Type B pancreatic cell (in vitro differentiated cells): ENCODE measurements around the gene IL18. TPM values are rescaled to one million over a fixed set of nuclear protein-coding genes. Genes with fewer than 3 reads are reported as not detected.
"Not testable (repeated sequence)": the region's sequence is repeated elsewhere in the genome, so short reads cannot be mapped to it uniquely, and the experiment has no call there.

Experiments used
- DNase-seq: peaks from one replicate; pipeline ENCODE4 v3.0.0; 2021; ENCODE audit warnings: mixed read lengths; ENCODE audit not compliant: unreplicated experiment; ENCODE audit errors: extremely low spot score
- H3K27ac Mint-ChIP-seq: 2 replicates; pipeline ENCODE4 v1.8.0; 2021; ENCODE audit warnings: mild to moderate bottlenecking, mixed read lengths
- H3K27me3 Mint-ChIP-seq: 2 replicates; pipeline ENCODE4 v1.8.0; 2021; ENCODE audit warnings: mixed read lengths
- H3K36me3 Mint-ChIP-seq: 2 replicates; pipeline ENCODE4 v1.8.0; 2021; ENCODE audit warnings: mixed read lengths
- H3K4me1 Mint-ChIP-seq: one replicate; pipeline ENCODE4 v1.8.0; 2021; ENCODE audit warnings: mixed read lengths; ENCODE audit not compliant: unreplicated experiment
- H3K4me3 Mint-ChIP-seq: 2 replicates; pipeline ENCODE4 v1.8.0; 2021; ENCODE audit warnings: mild to moderate bottlenecking, mixed read lengths
- H3K9me3 Mint-ChIP-seq: 2 replicates; pipeline ENCODE4 v1.8.0; 2021; ENCODE audit warnings: mixed read lengths
- CTCF ChIP-seq: fragments of 200-600 bp; sonication (generic); conservative IDR thresholded peaks from 2 replicates; pipeline ENCODE4 v1.5.0; 2021; ENCODE audit warnings: antibody characterized with exemption, mild to moderate bottlenecking
- total RNA-seq: library from RNA; stranded (reverse); gene quantifications from 2 replicates; pipeline ENCODE4 v1.2.1, GENCODE V29; 2021; ENCODE audit warnings: low replicate concordance

Gene IL18
- total RNA-seq, 1 donor from 2014 or later, result 0.94 TPM

- H3K4me1 Mint-ChIP-seq, result no peaks in the 10 kb centered on the region
- peaks cover 11% of the 10 kb centered on the region for H3K27me3 Mint-ChIP-seq
- no peak for TF ChIP-seq CTCF
- H3K9me3 Mint-ChIP-seq, result no peaks in the 10 kb centered on the region
- no peak overlapping the region for H3K4me3 Mint-ChIP-seq
- peaks cover 3% of the 10 kb centered on the region for H3K36me3 Mint-ChIP-seq
- DNase-seq, result no peak
- no peak overlapping the region for H3K27ac Mint-ChIP-seq
Measured at GRCh38 chr11:112206071-112206470, 42.2 kb upstream of the IL18 start.

- no peak for TF ChIP-seq CTCF
- no peaks in the 10 kb centered on the region for H3K36me3 Mint-ChIP-seq
- H3K4me1 Mint-ChIP-seq, result peaks cover 5% of the 10 kb centered on the region
- peaks cover 15% of the 10 kb centered on the region for H3K27me3 Mint-ChIP-seq
- H3K4me3 Mint-ChIP-seq, result no peak overlapping the region
- no peak for DNase-seq
- no peak overlapping the region for H3K27ac Mint-ChIP-seq
- no peaks in the 10 kb centered on the region for H3K9me3 Mint-ChIP-seq
Measured at GRCh38 chr11:112200252-112200651, 36.4 kb upstream of the IL18 start.

GRCh38 chr11:112199101-112199500 is 35.2 kb upstream of the IL18 start:
- H3K27ac Mint-ChIP-seq, H3K9me3 Mint-ChIP-seq, H3K4me1 Mint-ChIP-seq, H3K4me3 Mint-ChIP-seq, DNase-seq, H3K36me3 Mint-ChIP-seq: not testable (repeated sequence)
- peaks cover 15% of the 10 kb centered on the region for H3K27me3 Mint-ChIP-seq

- Mint-ChIP-seq H3K27ac (no peak overlapping the region), H3K4me1 (peaks cover 5% of the 10 kb centered on the region), H3K4me3 (no peak overlapping the region), H3K9me3 (no peaks in the 10 kb centered on the region), H3K36me3 (no peaks in the 10 kb centered on the region), H3K27me3 (peaks cover 17% of the 10 kb centered on the region)
- TF ChIP-seq CTCF, result no peak
- DNase-seq, result no peak
Measured at GRCh38 chr11:112196519-112197087, 32.7 kb upstream of the IL18 start.

- peaks cover 17% of the 10 kb centered on the region for H3K27me3 Mint-ChIP-seq
- no peak overlapping the region for H3K27ac Mint-ChIP-seq
- H3K36me3 Mint-ChIP-seq, result no peaks in the 10 kb centered on the region
Measured at GRCh38 chr11:112195951-112196351, 32.1 kb upstream of the IL18 start.

GRCh38 chr11:112195113-112195512 is 31.2 kb upstream of the IL18 start:
- not testable (repeated sequence) for H3K9me3 Mint-ChIP-seq, DNase-seq, H3K27ac Mint-ChIP-seq, H3K4me1 Mint-ChIP-seq, H3K4me3 Mint-ChIP-seq, H3K36me3 Mint-ChIP-seq
- H3K27me3 Mint-ChIP-seq, result peaks cover 17% of the 10 kb centered on the region

More at GRCh38 chr11:112195951-112196351, 32.1 kb upstream of the IL18 start:
- Mint-ChIP-seq H3K9me3 (no peaks in the 10 kb centered on the region), H3K4me1 (peaks cover 5% of the 10 kb centered on the region), H3K4me3 (no peak overlapping the region)
- no peak for DNase-seq
- TF ChIP-seq CTCF, result no peak

- H3K4me3 Mint-ChIP-seq, result no peak overlapping the region
- H3K27me3 Mint-ChIP-seq, result peaks cover 8% of the 10 kb centered on the region
- no peaks in the 10 kb centered on the region for H3K4me1 Mint-ChIP-seq
- DNase-seq, result no peak
- no peak for TF ChIP-seq CTCF
- H3K9me3 Mint-ChIP-seq, result no peaks in the 10 kb centered on the region
- no peaks in the 10 kb centered on the region for H3K36me3 Mint-ChIP-seq
- no peak overlapping the region for H3K27ac Mint-ChIP-seq
Measured at GRCh38 chr11:112186304-112186703, 22.4 kb upstream of the IL18 start.
